Measurements from ENCODE around the gene CLEC11A. TPM values are rescaled to one million over a fixed set of nuclear protein-coding genes. Genes with fewer than 3 reads are reported as not detected.

The CLEC11A gene
- polyA plus RNA-seq, 1 donor from 2014 or later: 18.4 TPM

DNA sequence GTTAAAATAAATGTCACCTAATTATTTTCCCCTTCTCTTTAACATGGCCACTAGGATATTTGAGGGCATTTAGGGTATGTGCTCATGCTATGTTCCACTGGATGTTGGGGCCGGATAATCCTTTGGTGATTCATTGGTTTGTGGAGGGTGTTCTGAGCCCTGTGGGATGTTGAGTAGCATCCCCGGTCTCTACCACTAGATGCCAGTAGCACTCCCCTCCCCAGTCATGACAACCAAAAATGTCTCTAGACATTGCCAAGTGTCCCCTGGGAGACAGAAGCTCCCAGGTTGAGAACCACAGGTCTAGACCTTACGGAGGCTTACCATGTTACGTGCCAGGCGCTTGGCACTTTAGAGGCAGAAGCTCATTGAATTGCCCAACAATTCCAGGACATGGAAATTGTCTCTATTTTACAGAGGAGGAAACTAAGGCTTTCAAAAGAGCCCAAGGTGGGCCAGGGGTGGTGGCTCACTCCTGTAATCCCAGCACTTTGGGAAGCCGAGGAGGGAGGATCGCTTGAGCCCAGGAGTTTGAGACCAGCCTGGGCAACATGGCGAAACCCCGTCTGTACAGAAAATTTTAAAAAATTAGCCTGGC, 17.6 kb upstream of the CLEC11A start:
- Histone ChIP-seq H3K9ac (ENCODE audit: low read length) (no peak overlapping the region), H3K36me3 (ENCODE audit: insufficient read depth, low read length) (no peaks in the 10 kb centered on the region), H3K27me3 (ENCODE audit: insufficient read depth, low read depth, low read length) (no peaks in the 10 kb centered on the region), H4K20me1 (ENCODE audit: insufficient read depth) (no peaks in the 10 kb centered on the region), H3K9me3 (ENCODE audit: low read length) (no peaks in the 10 kb centered on the region), H3K4me3 (ENCODE audit: low read length) (no peak overlapping the region), H3F3A (ENCODE audit: insufficient read depth, low read length, poor library complexity, severe bottlenecking) (no peaks in the 10 kb centered on the region), H2AFZ (ENCODE audit: low read depth, low read length) (no peak overlapping the region), H3K79me2 (replicated peaks; ENCODE audit: insufficient read depth, low read length) (no peaks in the 10 kb centered on the region), H3K4me2 (ENCODE audit: low read length) (no peak overlapping the region), H3K27ac (ENCODE audit: low read length) (no peak overlapping the region), H3K9me2 (ENCODE audit: insufficient read depth, low read length) (no peaks in the 10 kb centered on the region)
- TF ChIP-seq, protein P1, sequence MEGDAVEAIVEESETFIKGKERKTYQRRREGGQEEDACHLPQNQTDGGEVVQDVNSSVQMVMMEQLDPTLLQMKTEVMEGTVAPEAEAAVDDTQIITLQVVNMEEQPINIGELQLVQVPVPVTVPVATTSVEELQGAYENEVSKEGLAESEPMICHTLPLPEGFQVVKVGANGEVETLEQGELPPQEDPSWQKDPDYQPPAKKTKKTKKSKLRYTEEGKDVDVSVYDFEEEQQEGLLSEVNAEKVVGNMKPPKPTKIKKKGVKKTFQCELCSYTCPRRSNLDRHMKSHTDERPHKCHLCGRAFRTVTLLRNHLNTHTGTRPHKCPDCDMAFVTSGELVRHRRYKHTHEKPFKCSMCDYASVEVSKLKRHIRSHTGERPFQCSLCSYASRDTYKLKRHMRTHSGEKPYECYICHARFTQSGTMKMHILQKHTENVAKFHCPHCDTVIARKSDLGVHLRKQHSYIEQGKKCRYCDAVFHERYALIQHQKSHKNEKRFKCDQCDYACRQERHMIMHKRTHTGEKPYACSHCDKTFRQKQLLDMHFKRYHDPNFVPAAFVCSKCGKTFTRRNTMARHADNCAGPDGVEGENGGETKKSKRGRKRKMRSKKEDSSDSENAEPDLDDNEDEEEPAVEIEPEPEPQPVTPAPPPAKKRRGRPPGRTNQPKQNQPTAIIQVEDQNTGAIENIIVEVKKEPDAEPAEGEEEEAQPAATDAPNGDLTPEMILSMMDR (IDR thresholded peaks at IDR 0.05; ENCODE audit: poor library complexity, severe bottlenecking): peak; percentile 81
- TF ChIP-seq TAF1 (IDR thresholded peaks at IDR 0.05; ENCODE audit: low read depth) (no peak), RAD21 (conservative IDR thresholded peaks at IDR 0.05) (peak; percentile 76), SMC3 (conservative IDR thresholded peaks at IDR 0.05; ENCODE audit: poor library complexity) (peak; percentile 79), POLR2AphosphoS5 (IDR thresholded peaks at IDR 0.05) (no peak)

DNA sequence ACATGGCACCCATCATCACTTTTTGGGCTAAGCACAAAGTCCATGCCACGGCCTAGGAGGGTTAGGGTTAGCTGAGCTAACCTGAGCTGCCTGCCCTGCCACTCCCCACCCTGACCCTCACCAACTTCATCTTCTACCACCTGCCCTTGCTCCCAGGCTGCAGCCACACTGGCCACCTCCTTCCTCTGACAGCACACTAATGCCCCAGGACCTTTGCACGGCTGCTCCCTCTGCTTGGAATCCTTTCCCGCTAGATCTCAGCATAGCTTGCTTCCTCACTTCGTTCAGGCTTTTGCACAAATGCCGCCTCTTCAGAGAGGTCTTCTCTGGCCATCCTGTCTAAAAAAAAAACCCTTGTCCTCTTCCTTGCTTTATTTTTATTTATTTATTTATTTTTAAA, 16.8 kb upstream of the CLEC11A start:
- Histone ChIP-seq H3K36me3 (ENCODE audit: insufficient read depth, low read length) (no peaks in the 10 kb centered on the region), H3K4me2 (ENCODE audit: low read length) (no peak overlapping the region)
- no peak for TF ChIP-seq EZH2 (IDR thresholded peaks at IDR 0.05; ENCODE audit: borderline replicate concordance, insufficient read depth, low read length, poor library complexity, severe bottlenecking)
- TF ChIP-seq TAF1 (IDR thresholded peaks at IDR 0.05; ENCODE audit: low read depth): no peak
- TF ChIP-seq, protein P1 (IDR thresholded peaks at IDR 0.05; ENCODE audit: poor library complexity, severe bottlenecking): no peak
- no peak for TF ChIP-seq MXI1 (conservative IDR thresholded peaks at IDR 0.05; ENCODE audit: poor library complexity, severe bottlenecking)
- TF ChIP-seq RAD21 (conservative IDR thresholded peaks at IDR 0.05): no peak
- TF ChIP-seq EP300 (conservative IDR thresholded peaks at IDR 0.05; ENCODE audit: poor library complexity, severe bottlenecking): no peak
- no peak for TF ChIP-seq POLR2AphosphoS5 (IDR thresholded peaks at IDR 0.05)
- TF ChIP-seq, protein P2, sequence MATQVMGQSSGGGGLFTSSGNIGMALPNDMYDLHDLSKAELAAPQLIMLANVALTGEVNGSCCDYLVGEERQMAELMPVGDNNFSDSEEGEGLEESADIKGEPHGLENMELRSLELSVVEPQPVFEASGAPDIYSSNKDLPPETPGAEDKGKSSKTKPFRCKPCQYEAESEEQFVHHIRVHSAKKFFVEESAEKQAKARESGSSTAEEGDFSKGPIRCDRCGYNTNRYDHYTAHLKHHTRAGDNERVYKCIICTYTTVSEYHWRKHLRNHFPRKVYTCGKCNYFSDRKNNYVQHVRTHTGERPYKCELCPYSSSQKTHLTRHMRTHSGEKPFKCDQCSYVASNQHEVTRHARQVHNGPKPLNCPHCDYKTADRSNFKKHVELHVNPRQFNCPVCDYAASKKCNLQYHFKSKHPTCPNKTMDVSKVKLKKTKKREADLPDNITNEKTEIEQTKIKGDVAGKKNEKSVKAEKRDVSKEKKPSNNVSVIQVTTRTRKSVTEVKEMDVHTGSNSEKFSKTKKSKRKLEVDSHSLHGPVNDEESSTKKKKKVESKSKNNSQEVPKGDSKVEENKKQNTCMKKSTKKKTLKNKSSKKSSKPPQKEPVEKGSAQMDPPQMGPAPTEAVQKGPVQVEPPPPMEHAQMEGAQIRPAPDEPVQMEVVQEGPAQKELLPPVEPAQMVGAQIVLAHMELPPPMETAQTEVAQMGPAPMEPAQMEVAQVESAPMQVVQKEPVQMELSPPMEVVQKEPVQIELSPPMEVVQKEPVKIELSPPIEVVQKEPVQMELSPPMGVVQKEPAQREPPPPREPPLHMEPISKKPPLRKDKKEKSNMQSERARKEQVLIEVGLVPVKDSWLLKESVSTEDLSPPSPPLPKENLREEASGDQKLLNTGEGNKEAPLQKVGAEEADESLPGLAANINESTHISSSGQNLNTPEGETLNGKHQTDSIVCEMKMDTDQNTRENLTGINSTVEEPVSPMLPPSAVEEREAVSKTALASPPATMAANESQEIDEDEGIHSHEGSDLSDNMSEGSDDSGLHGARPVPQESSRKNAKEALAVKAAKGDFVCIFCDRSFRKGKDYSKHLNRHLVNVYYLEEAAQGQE (IDR thresholded peaks at IDR 0.05; ENCODE audit: borderline replicate concordance): no peak
- no peak for TF ChIP-seq SMC3 (conservative IDR thresholded peaks at IDR 0.05; ENCODE audit: poor library complexity)

More for the DNA sequence above, 16.8 kb upstream of the CLEC11A start:
- Histone ChIP-seq H3K27ac (ENCODE audit: low read length) (no peak overlapping the region), H3K9me2 (ENCODE audit: insufficient read depth, low read length) (no peaks in the 10 kb centered on the region), H3K4me3 (ENCODE audit: low read length) (no peak overlapping the region), H3K9me3 (ENCODE audit: low read length) (no peaks in the 10 kb centered on the region), H3F3A (ENCODE audit: insufficient read depth, low read length, poor library complexity, severe bottlenecking) (no peaks in the 10 kb centered on the region), H3K27me3 (ENCODE audit: insufficient read depth, low read depth, low read length) (no peaks in the 10 kb centered on the region), H4K20me1 (ENCODE audit: insufficient read depth) (no peaks in the 10 kb centered on the region), H3K9ac (ENCODE audit: low read length) (no peak overlapping the region), H2AFZ (ENCODE audit: low read depth, low read length) (no peak overlapping the region), H3K79me2 (replicated peaks; ENCODE audit: insufficient read depth, low read length) (no peaks in the 10 kb centered on the region)

All from neural cell (in vitro differentiated cells).